GM13977 (cell line): ENCODE results near the gene KLHDC9.

Experiments used
- DNase-seq: peaks from one replicate; pipeline ENCODE4 v3.0.0; 2012; ENCODE audit warnings: low spot score
- in situ Hi-C: fragments of 300-500 bp; cut with MboI; formaldehyde crosslinking; loops from one replicate; pipeline ENCODE4 v1.12.0; 2022; ENCODE audit warnings: low sequenced_read_pairs, low pct_unique_long_range_greater_than_20kb, mixed read lengths, inconsistent platforms; ENCODE audit not compliant: unreplicated experiment
- TF ChIP-seq, protein P1 (sequence below): IDR thresholded peaks from 2 replicates; pipeline ENCODE4 v1.5.1; 2012; ENCODE audit warnings: mild to moderate bottlenecking, control low read depth; ENCODE audit not compliant: insufficient read depth; ENCODE audit errors: extremely low read depth, missing control alignments

The KLHDC9 gene

GRCh38 chr1:161089251-161089924 lies 8.8 kb upstream of the KLHDC9 start, which contains the start of gene NECTIN4:
TSS of gene NECTIN4 (minus strand) at chr1:161089558. CDS start at chr1:161089296, 262 bp downstream.
- TF ChIP-seq, protein P1, sequence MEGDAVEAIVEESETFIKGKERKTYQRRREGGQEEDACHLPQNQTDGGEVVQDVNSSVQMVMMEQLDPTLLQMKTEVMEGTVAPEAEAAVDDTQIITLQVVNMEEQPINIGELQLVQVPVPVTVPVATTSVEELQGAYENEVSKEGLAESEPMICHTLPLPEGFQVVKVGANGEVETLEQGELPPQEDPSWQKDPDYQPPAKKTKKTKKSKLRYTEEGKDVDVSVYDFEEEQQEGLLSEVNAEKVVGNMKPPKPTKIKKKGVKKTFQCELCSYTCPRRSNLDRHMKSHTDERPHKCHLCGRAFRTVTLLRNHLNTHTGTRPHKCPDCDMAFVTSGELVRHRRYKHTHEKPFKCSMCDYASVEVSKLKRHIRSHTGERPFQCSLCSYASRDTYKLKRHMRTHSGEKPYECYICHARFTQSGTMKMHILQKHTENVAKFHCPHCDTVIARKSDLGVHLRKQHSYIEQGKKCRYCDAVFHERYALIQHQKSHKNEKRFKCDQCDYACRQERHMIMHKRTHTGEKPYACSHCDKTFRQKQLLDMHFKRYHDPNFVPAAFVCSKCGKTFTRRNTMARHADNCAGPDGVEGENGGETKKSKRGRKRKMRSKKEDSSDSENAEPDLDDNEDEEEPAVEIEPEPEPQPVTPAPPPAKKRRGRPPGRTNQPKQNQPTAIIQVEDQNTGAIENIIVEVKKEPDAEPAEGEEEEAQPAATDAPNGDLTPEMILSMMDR, result no peak
- no peak for DNase-seq
- in situ Hi-C loops, result no loop called here

- in situ Hi-C loops, result no loop called here
- TF ChIP-seq, protein P1, result no peak
- DNase-seq, result no peak
Observed at GRCh38 chr1:161089938-161090337, 8.2 kb upstream of the KLHDC9 start.

- in situ Hi-C loops, result no loop called here
- DNase-seq, result no peak
- TF ChIP-seq, protein P1, result no peak
Observed at GRCh38 chr1:161090617-161091016, 7.5 kb upstream of the KLHDC9 start.

DNA sequence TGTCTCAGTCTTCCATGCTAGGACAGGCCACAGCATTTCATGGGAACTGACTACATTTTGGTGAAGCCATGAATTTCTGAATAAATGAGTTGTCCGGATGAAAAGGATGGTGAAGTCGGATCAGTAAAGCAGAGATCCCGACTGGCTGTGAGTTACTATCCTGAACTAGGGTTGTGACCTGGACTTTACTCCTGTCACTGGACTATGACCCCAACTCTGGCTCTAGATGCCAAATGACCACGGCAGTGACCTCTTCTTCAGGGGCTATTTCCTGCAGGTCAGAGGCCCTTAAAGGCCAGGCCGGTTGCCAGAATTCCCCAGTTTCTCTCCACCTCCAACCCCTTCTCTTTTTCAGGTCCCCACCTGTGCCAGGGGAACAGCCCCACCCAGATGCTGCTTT lies 7.1 kb upstream of the KLHDC9 start:
- in situ Hi-C loops, result no loop called here
- TF ChIP-seq, protein P1, result no peak
- no peak for DNase-seq

DNA sequence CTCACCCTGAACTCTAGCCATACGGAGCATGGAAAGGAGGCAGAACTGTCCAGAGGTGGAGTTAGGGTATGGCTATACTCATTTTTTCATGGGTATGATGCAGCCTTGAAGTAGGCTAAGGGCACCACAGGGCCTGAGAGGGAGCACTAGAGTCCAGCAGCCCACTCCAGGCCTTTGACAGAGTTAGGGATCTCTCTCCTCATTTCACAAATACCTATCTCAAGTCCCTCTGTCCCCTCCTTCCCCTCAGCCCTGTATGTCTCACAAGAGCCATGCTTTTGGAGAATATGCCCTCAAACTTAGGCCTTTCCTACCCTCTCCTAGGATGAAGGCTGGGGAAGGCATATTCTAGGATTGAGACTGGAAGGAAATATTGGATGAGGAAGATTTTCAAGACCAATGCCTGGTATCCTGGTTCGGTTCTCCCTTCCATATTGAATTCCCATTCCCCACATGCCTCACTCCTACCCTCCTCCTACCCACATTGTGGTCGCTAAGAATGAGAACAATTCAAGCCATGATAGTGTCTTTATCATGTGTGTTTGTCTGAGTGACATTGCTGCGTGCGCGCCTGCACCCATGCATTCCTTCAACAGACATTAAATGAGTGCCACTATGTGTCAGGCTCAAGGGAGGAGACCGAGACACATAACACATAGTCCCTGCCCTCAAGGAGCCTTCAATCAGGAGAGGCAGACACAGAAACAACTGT lies 6.2 kb upstream of the KLHDC9 start:
- in situ Hi-C loops, result no loop called here
- TF ChIP-seq, protein P1, result no peak
- DNase-seq, result no peak

GRCh38 chr1:161092621-161093028 lies 5.5 kb upstream of the KLHDC9 start:
- DNase-seq, result peak; percentile 69
- TF ChIP-seq, protein P1, result no peak
- in situ Hi-C loops, result no loop called here
